Suprapubic skin (tissue), 4 donors: ENCODE results near the gene KCNA2. TPM values are rescaled to one million over a fixed set of nuclear protein-coding genes. Genes with fewer than 3 reads are reported as not detected.

Experiments used
- DNase-seq, 2 donors: peaks; one replicate each; pipeline ENCODE4 v3.0.0-alpha.2; 2019; ENCODE audit warnings: low spot score in 2 of 2
- H3K27ac ChIP-seq: fragments of 200-600 bp; sonication (generic); one replicate; pipeline ENCODE4 v1.5.1; 2019
- H3K27me3 ChIP-seq: fragments of 200-600 bp; sonication (generic); one replicate; pipeline ENCODE4 v1.5.1; 2019
- H3K36me3 ChIP-seq: fragments of 200-600 bp; sonication (generic); one replicate; pipeline ENCODE4 v1.5.1; 2019
- H3K4me1 ChIP-seq: fragments of 200-600 bp; sonication (generic); one replicate; pipeline ENCODE4 v1.5.1; 2019
- H3K4me3 ChIP-seq: fragments of 200-600 bp; sonication (generic); one replicate; pipeline ENCODE4 v1.5.1; 2019; ENCODE audit warnings: mild to moderate bottlenecking
- H3K9me3 ChIP-seq: fragments of 200-600 bp; sonication (generic); one replicate; pipeline ENCODE4 v1.5.1; 2019
- EP300 ChIP-seq: sonication (generic); formaldehyde crosslinking; IDR thresholded peaks from one replicate; pipeline ENCODE4 v1.6.1; 2017; ENCODE audit warnings: antibody characterized with exemption
- POLR2A ChIP-seq, 2 donors: fragments of 450-650 bp; IDR thresholded peaks; one replicate each; pipeline ENCODE4 v1.6.1; 2017; ENCODE audit warnings: antibody characterized with exemption in 2 of 2, mild to moderate bottlenecking in 2 of 2, moderate library complexity in 2 of 2
- POLR2AphosphoS5 ChIP-seq, 3 donors: sonication (generic); formaldehyde crosslinking; IDR thresholded peaks; one replicate each; pipeline ENCODE4 v1.6.1; 2017; ENCODE audit warnings: antibody characterized with exemption in 3 of 3
- WGBS: methylation state at CpG from one replicate; pipeline ENCODE4 v1.1.5; 2018; 5-methylcytosine and 5-hydroxymethylcytosine counted together
- total RNA-seq, 4 donors: library from RNA; depleted of rRNA; stranded (reverse); fragments of >200 nt; gene quantifications; one replicate each; pipeline ENCODE4 v1.1.0, GENCODE V29; 2016
- TF ChIP-seq, protein P1 (sequence below), 2 donors: fragments of 200-600 bp in 1 of 2; fragments of 450-650 bp in 1 of 2; sonication (generic) in 1 of 2; IDR thresholded peaks; one replicate each; pipeline ENCODE4 v1.5.1; 2016 to 2019; ENCODE audit warnings: antibody characterized with exemption in 2 of 2, mild to moderate bottlenecking in 1 of 2, moderate library complexity in 1 of 2

Gene KCNA2
- total RNA-seq, 4 donors from 2014 or later, result 0.34 to 0.97 (median 0.54) TPM

DNA sequence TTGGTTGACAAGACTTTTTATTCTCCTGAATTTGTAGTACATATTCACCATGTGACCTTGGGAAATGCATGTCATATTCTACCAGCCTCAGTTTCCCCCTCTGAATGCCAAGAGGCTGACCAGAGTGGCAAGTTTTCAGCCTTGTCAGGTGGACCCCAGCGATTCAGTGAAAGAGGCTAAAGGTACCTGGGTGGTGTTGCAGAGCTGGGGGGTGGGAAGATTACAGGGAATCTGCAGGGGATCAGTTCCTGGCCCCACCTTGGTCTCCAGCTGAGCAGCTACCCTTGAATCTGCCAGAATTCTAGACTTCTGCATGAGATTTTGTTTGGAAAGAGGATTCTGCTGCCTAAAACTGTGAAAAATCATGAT is 27.9 kb upstream of the KCNA2 start:
- no peak overlapping the region for H3K27ac ChIP-seq
- no peak overlapping the region for H3K4me3 ChIP-seq
- TF ChIP-seq POLR2A (IDR thresholded peaks at IDR 0.05), result no peak
- no peak for TF ChIP-seq POLR2AphosphoS5 (IDR thresholded peaks at IDR 0.05)
- TF ChIP-seq EP300, result no peak
- TF ChIP-seq, protein P1, sequence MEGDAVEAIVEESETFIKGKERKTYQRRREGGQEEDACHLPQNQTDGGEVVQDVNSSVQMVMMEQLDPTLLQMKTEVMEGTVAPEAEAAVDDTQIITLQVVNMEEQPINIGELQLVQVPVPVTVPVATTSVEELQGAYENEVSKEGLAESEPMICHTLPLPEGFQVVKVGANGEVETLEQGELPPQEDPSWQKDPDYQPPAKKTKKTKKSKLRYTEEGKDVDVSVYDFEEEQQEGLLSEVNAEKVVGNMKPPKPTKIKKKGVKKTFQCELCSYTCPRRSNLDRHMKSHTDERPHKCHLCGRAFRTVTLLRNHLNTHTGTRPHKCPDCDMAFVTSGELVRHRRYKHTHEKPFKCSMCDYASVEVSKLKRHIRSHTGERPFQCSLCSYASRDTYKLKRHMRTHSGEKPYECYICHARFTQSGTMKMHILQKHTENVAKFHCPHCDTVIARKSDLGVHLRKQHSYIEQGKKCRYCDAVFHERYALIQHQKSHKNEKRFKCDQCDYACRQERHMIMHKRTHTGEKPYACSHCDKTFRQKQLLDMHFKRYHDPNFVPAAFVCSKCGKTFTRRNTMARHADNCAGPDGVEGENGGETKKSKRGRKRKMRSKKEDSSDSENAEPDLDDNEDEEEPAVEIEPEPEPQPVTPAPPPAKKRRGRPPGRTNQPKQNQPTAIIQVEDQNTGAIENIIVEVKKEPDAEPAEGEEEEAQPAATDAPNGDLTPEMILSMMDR (IDR thresholded peaks at IDR 0.05), result no peak
- no peaks in the 10 kb centered on the region for H3K36me3 ChIP-seq
- peaks cover 20% of the 10 kb centered on the region for H3K4me1 ChIP-seq
- 92% methylated on average over 1 of the region's 1 CpG for WGBS
- no peaks in the 10 kb centered on the region for H3K9me3 ChIP-seq
- DNase-seq, result no peak
- H3K27me3 ChIP-seq, result no peaks in the 10 kb centered on the region

DNA sequence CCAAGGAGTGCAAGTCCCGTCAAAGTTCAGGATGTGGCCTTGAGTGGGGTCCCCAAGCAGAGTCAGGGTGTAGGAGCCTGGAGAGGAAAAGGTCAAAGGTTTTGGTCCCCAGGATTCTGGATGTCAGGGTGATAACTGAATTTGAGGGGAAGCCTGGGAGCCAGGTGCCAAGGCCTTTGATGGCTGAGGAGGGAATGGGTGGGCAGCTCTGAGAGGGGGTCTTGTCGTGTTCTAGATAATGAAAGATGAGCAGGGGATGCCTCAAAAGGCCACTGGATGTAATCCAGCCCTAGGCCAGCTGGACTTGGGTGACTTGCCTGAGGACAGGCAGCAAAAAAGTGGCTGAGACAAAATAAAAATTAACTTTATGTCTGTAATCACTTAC is 27.5 kb upstream of the KCNA2 start:
- no peak for DNase-seq
- Histone ChIP-seq H3K27me3 (no peaks in the 10 kb centered on the region), H3K9me3 (no peaks in the 10 kb centered on the region), H3K4me3 (no peak overlapping the region), H3K36me3 (no peaks in the 10 kb centered on the region), H3K27ac (no peak overlapping the region), H3K4me1 (peaks cover 20% of the 10 kb centered on the region)
- TF ChIP-seq, protein P1 (IDR thresholded peaks at IDR 0.05), result no peak
- TF ChIP-seq POLR2A (IDR thresholded peaks at IDR 0.05) (no peak), EP300 (no peak), POLR2AphosphoS5 (IDR thresholded peaks at IDR 0.05) (no peak)
- WGBS, result 71% methylated on average over 2 of the region's 2 CpGs

DNA sequence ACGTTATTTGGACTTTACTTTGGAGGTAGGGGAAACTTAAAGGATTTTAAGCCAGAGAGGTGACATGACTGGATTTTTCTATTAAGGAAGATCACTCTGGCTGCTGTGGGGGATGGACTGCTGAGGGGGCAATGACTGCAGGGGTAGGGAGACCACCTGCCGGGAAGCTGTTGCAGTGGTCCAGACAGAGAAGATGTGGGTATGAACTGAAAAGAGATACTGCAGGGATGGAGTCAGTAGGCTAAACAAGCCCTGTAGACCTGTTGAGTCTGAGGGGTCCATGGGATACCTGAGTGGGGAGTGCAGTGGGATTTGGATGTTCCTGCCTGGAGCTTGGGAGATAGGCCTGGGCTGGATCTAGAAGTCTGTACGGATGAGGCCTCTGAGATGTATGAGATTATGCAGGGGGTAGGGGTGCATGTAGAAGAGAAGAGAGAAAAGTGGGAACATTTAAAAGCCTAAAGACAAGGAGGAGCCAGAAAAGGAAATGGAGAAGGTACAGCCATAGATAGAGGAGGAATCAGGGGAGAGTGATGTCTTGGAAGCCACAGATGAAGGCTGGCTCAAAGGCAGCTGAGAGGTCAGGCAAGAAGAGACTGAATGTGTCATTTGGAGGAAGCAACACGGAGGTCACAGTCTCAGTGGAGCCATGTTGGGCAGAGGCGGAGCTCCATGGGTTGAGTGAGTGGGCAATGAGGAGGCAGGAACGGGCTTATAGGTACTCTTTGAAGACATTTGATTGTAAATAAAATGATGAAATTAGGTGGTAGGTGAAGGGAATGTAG is 25.9 kb upstream of the KCNA2 start:
- WGBS, result 86% methylated on average over 6 of the region's 6 CpGs

DNA sequence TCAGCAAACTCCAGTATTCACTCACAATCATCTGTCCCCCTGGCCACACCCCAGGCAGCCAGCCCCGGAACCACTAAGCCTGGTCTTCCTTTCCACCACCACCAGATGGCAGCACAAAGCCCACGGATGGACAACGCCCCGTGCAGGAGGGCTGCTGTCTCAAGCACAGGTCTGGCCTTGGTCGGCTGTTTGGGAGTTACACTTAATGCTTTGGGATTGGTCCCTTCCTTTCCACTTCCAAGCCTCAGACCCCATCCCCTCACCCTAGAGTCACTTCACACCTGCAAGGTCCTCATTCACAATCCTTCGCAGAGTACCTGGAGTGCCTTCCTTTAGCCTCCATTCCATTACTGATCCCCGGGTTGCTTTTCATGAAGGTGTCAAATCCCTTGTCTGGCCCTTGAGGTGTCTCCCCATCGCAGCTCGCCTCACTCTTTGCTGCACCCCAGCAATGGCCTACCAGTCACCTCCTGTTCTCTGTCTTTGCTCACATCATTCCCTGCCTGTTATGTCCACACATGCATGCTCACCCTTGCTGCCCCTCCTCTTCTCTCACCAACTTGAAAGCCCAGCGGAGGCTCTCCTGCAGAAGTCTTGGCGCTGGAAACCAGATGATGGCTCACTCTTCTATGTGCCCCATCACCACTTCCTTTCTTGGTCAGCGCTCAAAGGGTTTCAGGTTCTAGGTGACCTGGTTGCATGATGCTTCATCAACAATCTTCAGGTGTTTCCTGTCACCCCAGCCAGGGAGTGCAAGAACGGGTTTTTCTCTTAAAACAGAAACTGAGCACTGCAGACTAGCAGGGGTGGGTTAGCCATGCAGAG is 24.9 kb upstream of the KCNA2 start:
- WGBS, result 35% methylated on average over 13 of the region's 13 CpGs
- TF ChIP-seq, protein P1 (IDR thresholded peaks at IDR 0.05), result peak; percentile 44 to 83
- TF ChIP-seq EP300, result no peak
- Histone ChIP-seq H3K4me1 (peaks cover 20% of the 10 kb centered on the region), H3K27ac (no peak overlapping the region), H3K4me3 (no peak overlapping the region), H3K27me3 (no peaks in the 10 kb centered on the region), H3K9me3 (no peaks in the 10 kb centered on the region), H3K36me3 (no peaks in the 10 kb centered on the region)
- peak in 1 of 2 donors; percentile 77 for DNase-seq

More for the DNA sequence above, 25.9 kb upstream of the KCNA2 start:
- no peak overlapping the region for H3K4me3 ChIP-seq
- no peak overlapping the region for H3K27ac ChIP-seq
- no peaks in the 10 kb centered on the region for H3K27me3 ChIP-seq
- H3K9me3 ChIP-seq, result no peaks in the 10 kb centered on the region
- H3K36me3 ChIP-seq, result no peaks in the 10 kb centered on the region
- DNase-seq, result no peak
- TF ChIP-seq POLR2A (IDR thresholded peaks at IDR 0.05) (no peak), POLR2AphosphoS5 (IDR thresholded peaks at IDR 0.05) (no peak), EP300 (no peak)
- TF ChIP-seq, protein P1 (IDR thresholded peaks at IDR 0.05), result no peak
- H3K4me1 ChIP-seq, result peaks cover 20% of the 10 kb centered on the region
